Right lobe of liver (tissue), 6 donors: ENCODE measurements around the gene CPD. TPM values are rescaled to one million over a fixed set of nuclear protein-coding genes. Genes with fewer than 3 reads are reported as not detected.
A peak's percentile ranks its signal among the peaks of the same experiment; 100 is the strongest.
"Not testable (repeated sequence)": the region's sequence is repeated elsewhere in the genome, so short reads cannot be mapped to it uniquely, and the experiment has no call there.

Experiments
- ATAC-seq, 4 donors: fragments of 200-7000 bp; cut with Tn5 transposase; one replicate each; pipeline ENCODE4 v1.9.1; 2020; ENCODE audit warnings: mild to moderate bottlenecking in 4 of 4, moderate library complexity in 4 of 4
- DNase-seq, 3 donors: peaks; one replicate each; pipeline ENCODE4 v3.0.0-alpha.2; 2020
- H3K27ac ChIP-seq, 3 donors: fragments of 200-600 bp; one replicate each; pipeline ENCODE4 v1.8.0; 2022
- H3K27me3 ChIP-seq, 2 donors: fragments of 200-600 bp; one replicate each; pipeline ENCODE4 v1.8.0; 2022
- H3K36me3 ChIP-seq, 4 donors: fragments of 200-600 bp; sonication (generic) in 1 of 4; one replicate each; pipeline versions ENCODE4 v1.5.1 to v1.8.0; 2017 to 2022; ENCODE audit warnings: control low read depth in 1 of 4
- H3K4me1 ChIP-seq, 4 donors: fragments of 200-600 bp; sonication (generic) in 1 of 4; one replicate each; pipeline versions ENCODE4 v1.5.1 to v1.8.0; 2017 to 2022; ENCODE audit warnings: control low read depth in 1 of 4
- H3K4me3 ChIP-seq, 3 donors: fragments of 200-600 bp; one replicate each; pipeline ENCODE4 v1.8.0; 2022
- H3K9me3 ChIP-seq, 4 donors: fragments of 200-600 bp; sonication (generic) in 1 of 4; one replicate each; pipeline versions ENCODE4 v1.5.1 to v1.8.0; 2017 to 2022; ENCODE audit warnings: control low read depth in 1 of 4
- POLR2A ChIP-seq: fragments of 450-650 bp; IDR thresholded peaks from one replicate; pipeline ENCODE4 v1.6.1; 2017; ENCODE audit warnings: antibody characterized with exemption, mild to moderate bottlenecking
- WGBS: methylation state at CpG from one replicate; pipeline ENCODE4 v1.1.6; 2018; ENCODE audit warnings: low coverage, low lambda C conversion rate; ENCODE audit not compliant: insufficient coverage; ENCODE audit errors: missing lambda C conversion rate; 5-methylcytosine and 5-hydroxymethylcytosine counted together
- intact Hi-C, 2 donors: fragments of 100-400 bp; cut with DNase I; formaldehyde crosslinking; loops; one replicate each; pipeline versions ENCODE4 v1.11.2 to v1.14.1; 2022
- total RNA-seq, 6 experiments: library from RNA; depleted of rRNA in 2 of 6; stranded (reverse); fragments of >200 nt in 2 of 6; fragmentation: NEBNext Ultra II Directional in 3 of 6; extraction: Animal tissue kit (Norgen Biotek cat#: 25700) in 3 of 6; gene quantifications; one replicate each; pipeline versions ENCODE4 v1.1.0 to v1.2.4, GENCODE V29; 2016 to 2023
- TF ChIP-seq, protein P1 (sequence below), 4 donors: fragments of 200-600 bp in 3 of 4; fragments of 450-650 bp in 1 of 4; IDR thresholded peaks; one replicate each; pipeline versions ENCODE4 v1.5.1 to v1.8.0; 2016 to 2022; ENCODE audit warnings: antibody characterized with exemption in 4 of 4, mild to moderate bottlenecking in 2 of 4
- donor health status: DM: no; HTN: yes; CAD: no.
- donor health status: DM: no; HTN: no; CAD: no.
- donor health status: DM: no; HTN: no; CAD: no.
- donor health status: DM: no; HTN: yes; CAD: no.
- donor health status: DM: no; HTN: yes; CAD: no.

The CPD gene
- total RNA-seq, 6 experiments from 2014 or later = 42.2 to 129 (median 53.5) TPM

DNA sequence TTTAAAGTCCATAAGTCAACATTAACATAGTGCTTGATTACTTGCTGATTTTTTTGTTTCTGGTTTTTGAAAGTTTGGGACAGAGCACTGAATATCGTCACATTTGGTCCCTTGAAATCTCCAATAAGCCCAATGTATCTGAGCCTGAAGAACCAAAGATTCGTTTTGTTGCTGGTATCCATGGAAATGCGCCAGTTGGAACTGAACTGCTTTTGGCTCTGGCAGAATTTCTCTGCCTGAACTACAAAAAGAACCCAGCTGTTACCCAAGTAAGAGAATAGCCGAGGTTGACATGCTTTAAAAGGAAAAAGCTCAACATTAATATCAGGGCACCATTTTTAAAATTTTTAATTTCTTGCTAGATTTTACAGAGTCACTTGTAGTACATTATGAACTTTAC is 70.8 kb downstream of the CPD start:
- intact Hi-C loops = no loop called here
- DNase-seq (peak in 1 of 3 donors; percentile 72), ATAC-seq (peak; percentile 67 to 77 (median 73))
- no peak for TF ChIP-seq POLR2A
- TF ChIP-seq, protein P1, sequence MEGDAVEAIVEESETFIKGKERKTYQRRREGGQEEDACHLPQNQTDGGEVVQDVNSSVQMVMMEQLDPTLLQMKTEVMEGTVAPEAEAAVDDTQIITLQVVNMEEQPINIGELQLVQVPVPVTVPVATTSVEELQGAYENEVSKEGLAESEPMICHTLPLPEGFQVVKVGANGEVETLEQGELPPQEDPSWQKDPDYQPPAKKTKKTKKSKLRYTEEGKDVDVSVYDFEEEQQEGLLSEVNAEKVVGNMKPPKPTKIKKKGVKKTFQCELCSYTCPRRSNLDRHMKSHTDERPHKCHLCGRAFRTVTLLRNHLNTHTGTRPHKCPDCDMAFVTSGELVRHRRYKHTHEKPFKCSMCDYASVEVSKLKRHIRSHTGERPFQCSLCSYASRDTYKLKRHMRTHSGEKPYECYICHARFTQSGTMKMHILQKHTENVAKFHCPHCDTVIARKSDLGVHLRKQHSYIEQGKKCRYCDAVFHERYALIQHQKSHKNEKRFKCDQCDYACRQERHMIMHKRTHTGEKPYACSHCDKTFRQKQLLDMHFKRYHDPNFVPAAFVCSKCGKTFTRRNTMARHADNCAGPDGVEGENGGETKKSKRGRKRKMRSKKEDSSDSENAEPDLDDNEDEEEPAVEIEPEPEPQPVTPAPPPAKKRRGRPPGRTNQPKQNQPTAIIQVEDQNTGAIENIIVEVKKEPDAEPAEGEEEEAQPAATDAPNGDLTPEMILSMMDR (IDR thresholded peaks at IDR 0.05) = no peak
- peaks cover 0 to 24% (median 9%) of the 10 kb centered on the region in 4 donors for H3K4me1 ChIP-seq
- no peak overlapping the region for H3K4me3 ChIP-seq
- no peak overlapping the region for H3K27ac ChIP-seq
- 12% methylated on average over 4 of the region's 4 CpGs for WGBS
- no peaks in the 10 kb centered on the region for H3K9me3 ChIP-seq
- H3K36me3 ChIP-seq = peaks cover 0 to 10% (median 2%) of the 10 kb centered on the region in 4 donors
- no peaks in the 10 kb centered on the region for H3K27me3 ChIP-seq

DNA sequence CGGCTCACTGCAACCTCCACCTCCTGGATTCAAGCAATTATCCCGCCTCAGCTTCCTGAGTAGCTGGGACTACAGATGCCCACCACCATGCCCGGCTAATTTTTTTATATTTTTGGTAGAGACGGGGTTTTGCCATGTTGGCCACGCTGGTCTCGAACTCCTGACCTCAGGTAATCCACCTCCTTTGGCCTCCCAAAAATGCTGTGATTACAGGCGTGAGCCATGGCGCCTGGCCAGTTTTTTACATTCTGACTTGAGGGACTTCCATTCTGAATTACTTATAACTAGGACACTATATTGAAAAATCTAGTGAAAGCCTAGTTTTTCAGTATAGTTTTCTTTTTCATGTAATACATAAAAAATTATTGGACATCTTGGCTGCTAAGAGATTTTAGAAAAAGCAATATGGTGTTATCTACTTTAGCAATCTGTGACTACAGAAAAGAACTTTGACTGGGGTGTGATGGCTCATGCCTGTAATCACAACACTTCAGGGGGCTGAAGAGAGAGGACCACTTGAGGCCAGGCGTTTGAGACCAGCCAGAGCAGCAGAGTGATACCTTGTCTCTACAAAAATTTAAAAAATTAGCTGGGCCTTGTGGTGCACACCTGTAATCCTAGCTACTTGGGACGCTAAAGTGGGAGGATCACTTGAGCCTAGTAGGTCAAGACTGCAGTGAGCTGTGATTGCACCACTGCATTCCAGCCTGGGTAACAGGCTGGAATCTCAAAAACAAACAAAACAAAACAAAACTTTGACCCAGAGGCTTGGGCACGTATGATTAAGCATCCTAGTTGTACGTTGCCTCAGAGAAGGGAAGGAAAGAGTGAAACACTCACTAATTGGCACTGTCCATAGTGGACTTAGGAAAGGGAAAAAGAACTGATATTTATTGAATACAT is 71.6 kb downstream of the CPD start:
- Histone ChIP-seq H3K4me3 (no peak overlapping the region), H3K27me3 (no peaks in the 10 kb centered on the region), H3K36me3 (peaks cover 0 to 4% (median 3%) of the 10 kb centered on the region in 4 donors), H3K27ac (peak overlapping the region in 1 of 3 donors; percentile 33), H3K9me3 (no peaks in the 10 kb centered on the region), H3K4me1 (peaks cover 0 to 24% (median 9%) of the 10 kb centered on the region in 4 donors)
- ATAC-seq = peak; percentile 90 to 95 (median 94)
- TF ChIP-seq, protein P1 (IDR thresholded peaks at IDR 0.05) = no peak
- TF ChIP-seq POLR2A = no peak
- 69% methylated on average over 11 of the region's 12 CpGs for WGBS
- peak in 2 of 3 donors; percentile 28 to 53 for DNase-seq
- intact Hi-C loops = loop anchor here in 1 of 2 donors (10.0 kb wide), 1 partner anchor 106 kb away; no protein-coding TSS in a partner anchor

DNA sequence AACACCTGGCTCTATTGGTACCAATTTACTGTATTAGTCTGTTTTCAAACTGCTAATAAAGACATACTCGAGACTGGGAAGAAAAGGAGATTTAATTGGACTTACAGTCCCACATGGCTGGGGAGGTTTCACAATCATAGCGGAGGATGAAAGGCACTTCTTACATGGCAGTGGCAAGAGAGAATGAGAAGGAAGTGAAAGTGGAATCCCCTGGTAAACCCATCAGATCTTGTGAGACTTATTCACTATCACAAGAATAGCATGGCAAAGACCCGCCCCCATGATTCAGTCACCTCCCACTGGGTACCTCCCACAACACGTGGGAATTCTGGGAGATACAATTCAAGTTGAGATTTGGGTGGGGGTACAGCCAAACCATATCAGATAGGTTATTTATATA is 75.9 kb downstream of the CPD start:
- intact Hi-C loops = loop anchor here in 1 of 2 donors (10.0 kb wide), 1 partner anchor 110 kb away; no protein-coding TSS in a partner anchor
- Histone ChIP-seq H3K4me1 (peaks cover 0 to 18% (median 8%) of the 10 kb centered on the region in 4 donors), H3K27me3 (no peaks in the 10 kb centered on the region), H3K27ac (no peak overlapping the region), H3K36me3 (peaks cover 0 to 12% (median 5%) of the 10 kb centered on the region in 4 donors), H3K4me3 (no peak overlapping the region), H3K9me3 (no peaks in the 10 kb centered on the region)
- DNase-seq = no peak
- no peak for TF ChIP-seq POLR2A
- TF ChIP-seq, protein P1 (IDR thresholded peaks at IDR 0.05) = no peak
- 95% methylated on average over 4 of the region's 4 CpGs for WGBS
- no peak for ATAC-seq

DNA sequence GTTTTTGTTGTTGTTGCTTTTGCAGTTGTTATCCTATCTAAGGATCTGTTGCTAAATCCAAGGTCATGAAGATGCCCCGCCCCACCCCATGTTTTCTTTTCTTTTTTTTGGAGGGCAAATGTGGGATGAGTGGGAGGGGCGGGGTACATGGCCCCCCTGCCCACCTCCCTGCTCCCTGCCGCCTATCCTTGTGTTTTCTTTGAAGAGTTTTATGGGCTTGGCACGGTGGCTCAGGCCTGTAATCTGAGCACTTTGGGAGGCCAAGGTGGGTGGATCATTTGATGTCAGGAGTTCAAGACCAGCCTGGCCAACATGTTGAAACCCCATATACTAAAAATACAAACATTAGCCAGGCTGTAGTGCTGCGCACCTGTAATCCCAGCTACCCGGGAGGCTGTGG is 79.6 kb downstream of the CPD start:
- Histone ChIP-seq H3K4me3 (no peak overlapping the region), H3K27me3 (no peaks in the 10 kb centered on the region), H3K9me3 (no peaks in the 10 kb centered on the region), H3K36me3 (peaks cover 0 to 35% (median 9%) of the 10 kb centered on the region in 4 donors), H3K27ac (no peak overlapping the region), H3K4me1 (no peaks in the 10 kb centered on the region)
- TF ChIP-seq, protein P1 (IDR thresholded peaks at IDR 0.05) = no peak
- ATAC-seq (no peak), DNase-seq (no peak)
- intact Hi-C loops = loop anchor here in 1 of 2 donors (10.0 kb wide), 1 partner anchor 114 kb away; no protein-coding TSS in a partner anchor
- 95% methylated on average over 6 of the region's 6 CpGs for WGBS

DNA sequence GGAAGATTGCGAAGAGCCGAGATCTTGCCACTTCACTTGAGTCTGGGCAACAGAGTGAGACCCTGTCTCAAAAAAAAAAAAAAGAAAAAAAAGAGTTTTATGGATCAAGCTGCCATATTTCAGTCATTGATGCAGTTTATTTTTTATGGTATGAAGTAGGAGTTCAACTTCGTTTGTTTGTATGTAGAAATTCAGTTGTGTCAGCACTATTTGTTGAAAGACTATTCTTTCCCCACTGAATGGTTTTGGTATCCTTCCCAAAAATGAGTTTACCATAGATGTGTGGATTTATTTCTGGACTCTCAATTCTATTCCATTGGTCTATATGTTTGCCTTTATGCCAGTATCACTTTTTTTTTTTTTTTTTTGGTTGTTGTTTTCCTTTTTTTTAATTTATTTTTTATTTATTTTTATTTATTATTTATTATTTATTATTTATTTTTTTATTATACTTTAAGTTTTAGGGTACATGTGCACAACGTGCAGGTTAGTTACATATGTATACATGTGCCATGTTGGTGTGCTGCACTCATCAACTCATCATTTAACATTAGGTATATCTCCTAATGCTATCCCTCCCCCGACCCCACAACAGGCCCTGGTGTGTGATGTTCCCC is 80.2 kb downstream of the CPD start:
- H3K4me3 ChIP-seq, ATAC-seq, H3K9me3 ChIP-seq, H3K4me1 ChIP-seq, H3K27ac ChIP-seq, DNase-seq, H3K27me3 ChIP-seq: not testable (repeated sequence)
- intact Hi-C loops = loop anchor here in 1 of 2 donors (10.0 kb wide), 1 partner anchor 114 kb away; no protein-coding TSS in a partner anchor
- WGBS = 85% methylated on average over 4 of the region's 5 CpGs
- peaks cover 0 to 36% (median 9%) of the 10 kb centered on the region in 4 donors for H3K36me3 ChIP-seq
